ENCODE measurements around the gene FOXK1.

- TF ChIP-seq CTCF (IDR thresholded peaks at IDR 0.05; ENCODE audit: insufficient read depth, low read depth, low read length): no peak
- TF ChIP-seq EZH2 (IDR thresholded peaks at IDR 0.05; ENCODE audit: insufficient read depth, low read length): no peak
Measured at GRCh38 chr7:4694305-4694704, 12.2 kb downstream of the FOXK1 start.
